Sigmoid colon (tissue), 4 donors: ENCODE measurements around the gene TMEM14A.

Experiments
- POLR2A ChIP-seq, 2 donors: fragments of 450-650 bp; IDR thresholded peaks; one replicate each; pipeline ENCODE4 v1.6.1; 2016; ENCODE audit warnings: antibody characterized with exemption in 2 of 2, mild to moderate bottlenecking in 2 of 2, moderate library complexity in 2 of 2
- POLR2AphosphoS5 ChIP-seq, 4 donors: sonication (generic); formaldehyde crosslinking; IDR thresholded peaks; one replicate each; pipeline ENCODE4 v1.6.1; 2017; ENCODE audit warnings: antibody characterized with exemption in 4 of 4

DNA sequence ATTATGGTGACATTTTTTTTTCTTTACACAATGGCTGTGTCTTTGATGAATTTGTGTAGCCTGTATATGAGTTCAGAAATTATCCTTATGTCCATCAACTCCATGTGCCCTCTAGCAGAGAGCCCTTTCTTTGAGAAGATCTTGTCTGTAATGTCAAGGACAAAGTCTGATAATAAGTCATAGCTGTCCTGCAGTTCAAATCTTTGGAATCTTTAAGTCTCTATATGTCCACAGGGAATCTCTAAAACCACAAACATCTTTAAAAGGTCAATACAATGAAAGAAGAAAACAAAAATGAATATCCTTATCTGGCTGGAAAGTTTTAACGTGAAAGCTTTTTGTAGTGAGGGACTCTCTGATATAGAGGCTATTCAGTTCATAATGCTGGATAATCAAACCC, 16.9 kb upstream of the TMEM14A start:
- TF ChIP-seq POLR2AphosphoS5 (IDR thresholded peaks at IDR 0.05) (no peak), POLR2A (IDR thresholded peaks at IDR 0.05) (no peak)
